Measurements from ENCODE around the gene NIT2.
"Not testable (repeated sequence)": the region's sequence is repeated elsewhere in the genome, so short reads cannot be mapped to it uniquely, and the experiment has no call there.

NIT2 gene

GRCh38 chr3:100325827-100326226 is 8.7 kb upstream of the NIT2 start:
- DNase-seq (ENCODE audit: low read depth) = no peak
- no peak for TF ChIP-seq CTCF (IDR thresholded peaks at IDR 0.05; ENCODE audit: insufficient read depth, low read depth, low read length, missing control alignments)
- H3K4me3 ChIP-seq (ENCODE audit: low read depth, low read length) = no peak overlapping the region

GRCh38 chr3:100327377-100327776 is 7.2 kb upstream of the NIT2 start:
- H3K4me3 ChIP-seq (ENCODE audit: low read depth, low read length); DNase-seq (ENCODE audit: low read depth): not testable (repeated sequence)

GRCh38 chr3:100329800-100330489 is 4.6 kb upstream of the NIT2 start:
- no peak for TF ChIP-seq CTCF (IDR thresholded peaks at IDR 0.05; ENCODE audit: insufficient read depth, low read depth, low read length, missing control alignments)
- no peak overlapping the region for H3K4me3 ChIP-seq (ENCODE audit: low read depth, low read length)
- no peak for DNase-seq (ENCODE audit: low read depth)

- no peak for TF ChIP-seq CTCF (IDR thresholded peaks at IDR 0.05; ENCODE audit: insufficient read depth, low read depth, low read length, missing control alignments)
- no peak for DNase-seq (ENCODE audit: low read depth)
- no peak overlapping the region for H3K4me3 ChIP-seq (ENCODE audit: low read depth, low read length)
These were observed 3.9 kb upstream of the NIT2 start for GRCh38 chr3:100330651-100331050.

GRCh38 chr3:100331660-100332059 is 2.9 kb upstream of the NIT2 start:
- H3K4me3 ChIP-seq (ENCODE audit: low read depth, low read length) = no peak overlapping the region
- no peak for DNase-seq (ENCODE audit: low read depth)
- TF ChIP-seq CTCF (IDR thresholded peaks at IDR 0.05; ENCODE audit: insufficient read depth, low read depth, low read length, missing control alignments) = no peak

- no peak for TF ChIP-seq CTCF (IDR thresholded peaks at IDR 0.05; ENCODE audit: insufficient read depth, low read depth, low read length, missing control alignments)
These were observed 1.5 kb upstream of the NIT2 start for GRCh38 chr3:100333051-100333450.

GRCh38 chr3:100333970-100334487 is 528 bp upstream of the NIT2 start:
- H3K4me3 ChIP-seq (ENCODE audit: low read depth, low read length) = peak overlapping the region; percentile 51
- no peak for DNase-seq (ENCODE audit: low read depth)

More at GRCh38 chr3:100333051-100333450, 1.5 kb upstream of the NIT2 start:
- no peak for DNase-seq (ENCODE audit: low read depth)
- H3K4me3 ChIP-seq (ENCODE audit: low read depth, low read length) = no peak overlapping the region

More at GRCh38 chr3:100333970-100334487, 528 bp upstream of the NIT2 start:
- TF ChIP-seq CTCF (IDR thresholded peaks at IDR 0.05; ENCODE audit: insufficient read depth, low read depth, low read length, missing control alignments) = no peak

Measured in GM12865 (cell line).